GM19240 (cell line): ENCODE data around the gene GPR156.

ENCODE experiments used
- DNase-seq: peaks from one replicate; pipeline ENCODE4 v3.0.0; 2011; ENCODE audit warnings: low spot score; ENCODE audit not compliant: insufficient read length

The GPR156 gene

GRCh38 chr3:120125992-120126391, 159.0 kb downstream of the GPR156 start:
- no peak for DNase-seq

- no peak for DNase-seq
These were observed 165.0 kb downstream of the GPR156 start for GRCh38 chr3:120119846-120120510.
